22Rv1 (cell line): ENCODE results near the gene LRIG1.

Experiments
- H3K27ac ChIP-seq: fragments of 450-650 bp; 2 replicates; pipeline ENCODE4 v1.5.1; 2017
- ZFX ChIP-seq: fragments of 450-650 bp; IDR thresholded peaks from 2 replicates; pipeline ENCODE4 v1.6.1; 2017; ENCODE audit warnings: antibody characterized with exemption, borderline replicate concordance
- TF ChIP-seq, protein P1 (sequence below): fragments of 450-650 bp; IDR thresholded peaks from 2 replicates; pipeline ENCODE4 v1.5.1; 2017; ENCODE audit warnings: mild to moderate bottlenecking

LRIG1 gene

GRCh38 chr3:66396161-66396760, 104.6 kb downstream of the LRIG1 start:
- no peak overlapping the region for H3K27ac ChIP-seq
- TF ChIP-seq ZFX = no peak
- TF ChIP-seq, protein P1, sequence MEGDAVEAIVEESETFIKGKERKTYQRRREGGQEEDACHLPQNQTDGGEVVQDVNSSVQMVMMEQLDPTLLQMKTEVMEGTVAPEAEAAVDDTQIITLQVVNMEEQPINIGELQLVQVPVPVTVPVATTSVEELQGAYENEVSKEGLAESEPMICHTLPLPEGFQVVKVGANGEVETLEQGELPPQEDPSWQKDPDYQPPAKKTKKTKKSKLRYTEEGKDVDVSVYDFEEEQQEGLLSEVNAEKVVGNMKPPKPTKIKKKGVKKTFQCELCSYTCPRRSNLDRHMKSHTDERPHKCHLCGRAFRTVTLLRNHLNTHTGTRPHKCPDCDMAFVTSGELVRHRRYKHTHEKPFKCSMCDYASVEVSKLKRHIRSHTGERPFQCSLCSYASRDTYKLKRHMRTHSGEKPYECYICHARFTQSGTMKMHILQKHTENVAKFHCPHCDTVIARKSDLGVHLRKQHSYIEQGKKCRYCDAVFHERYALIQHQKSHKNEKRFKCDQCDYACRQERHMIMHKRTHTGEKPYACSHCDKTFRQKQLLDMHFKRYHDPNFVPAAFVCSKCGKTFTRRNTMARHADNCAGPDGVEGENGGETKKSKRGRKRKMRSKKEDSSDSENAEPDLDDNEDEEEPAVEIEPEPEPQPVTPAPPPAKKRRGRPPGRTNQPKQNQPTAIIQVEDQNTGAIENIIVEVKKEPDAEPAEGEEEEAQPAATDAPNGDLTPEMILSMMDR = no peak

- TF ChIP-seq, protein P1 = no peak
- TF ChIP-seq ZFX = no peak
- no peak overlapping the region for H3K27ac ChIP-seq
These were observed 105.2 kb downstream of the LRIG1 start for GRCh38 chr3:66395635-66396034.

DNA sequence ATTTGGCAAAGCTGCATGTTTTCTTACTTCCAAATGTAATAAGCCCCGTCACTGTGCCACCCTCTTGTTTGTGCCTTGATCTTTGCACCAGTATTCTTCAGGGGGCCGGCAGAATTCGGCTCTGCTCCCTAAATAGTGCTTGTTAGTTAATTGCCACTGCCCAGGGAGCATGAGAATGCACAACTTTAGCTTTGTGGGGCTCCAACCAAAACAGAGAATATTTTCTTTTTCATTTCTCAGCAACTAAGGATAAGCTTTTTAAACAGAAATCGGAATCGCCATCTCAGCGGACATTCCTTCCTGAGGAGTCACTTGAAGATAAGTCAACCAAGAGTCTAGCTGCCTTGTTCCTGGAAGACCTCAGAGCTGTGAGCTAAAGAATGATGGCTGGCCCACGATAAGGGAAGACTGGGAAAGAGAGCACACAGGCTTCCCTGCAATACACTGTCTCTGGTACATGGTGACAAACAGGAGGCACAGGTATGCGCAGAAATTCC, 106.0 kb downstream of the LRIG1 start:
- TF ChIP-seq, protein P1 = no peak
- no peak for TF ChIP-seq ZFX
- H3K27ac ChIP-seq = no peak overlapping the region

GRCh38 chr3:66394019-66394752, 106.6 kb downstream of the LRIG1 start:
- H3K27ac ChIP-seq = no peak overlapping the region
- no peak for TF ChIP-seq ZFX
- TF ChIP-seq, protein P1 = no peak

DNA sequence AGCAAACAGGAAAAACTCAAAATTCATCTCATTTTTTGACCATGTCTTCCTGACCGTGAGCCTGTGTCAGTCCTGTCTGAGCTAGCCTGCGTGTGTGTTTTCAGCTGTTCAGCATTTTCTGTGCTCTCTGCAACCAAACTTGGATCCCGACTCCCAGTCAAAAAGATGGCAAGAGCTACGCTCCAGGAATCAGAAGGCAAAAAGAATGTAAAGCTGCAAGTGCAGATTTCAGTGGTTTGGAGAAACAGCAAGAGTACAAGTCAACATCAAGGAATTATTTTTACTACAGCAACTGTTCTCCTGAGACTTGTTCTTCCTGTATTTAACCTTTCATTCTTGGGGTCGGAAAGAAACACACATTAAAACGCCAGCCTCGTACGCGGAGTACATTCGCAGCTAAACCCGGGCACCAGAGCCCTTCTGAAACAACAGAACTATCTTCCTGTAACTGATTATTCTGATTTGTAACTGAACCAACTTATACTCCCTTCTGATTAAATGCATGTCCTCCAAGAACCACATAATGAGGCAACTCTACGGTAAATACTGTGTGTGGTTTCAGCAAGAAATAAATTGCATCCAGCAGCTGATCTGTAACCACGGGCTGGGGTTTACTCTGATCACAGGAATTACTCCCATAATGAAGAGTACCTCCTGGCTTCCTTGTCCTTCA, 107.4 kb downstream of the LRIG1 start:
- no peak for TF ChIP-seq ZFX
- TF ChIP-seq, protein P1 = no peak
- no peak overlapping the region for H3K27ac ChIP-seq

- TF ChIP-seq, protein P1 = no peak
- no peak for TF ChIP-seq ZFX
- H3K27ac ChIP-seq = no peak overlapping the region
These were observed 107.9 kb downstream of the LRIG1 start for GRCh38 chr3:66392966-66393332.

- no peak overlapping the region for H3K27ac ChIP-seq
- TF ChIP-seq, protein P1 = no peak
- no peak for TF ChIP-seq ZFX
These were observed 108.3 kb downstream of the LRIG1 start for GRCh38 chr3:66392512-66392911.
